K562 (cell line): Measurements from ENCODE around the gene KLHL35. TPM values are rescaled to one million over a fixed set of nuclear protein-coding genes. Genes with fewer than 3 reads are reported as not detected.

Experiments used
- ATF1 ChIP-seq, 2 experiments: fragments of 450-650 bp in 1 of 2; IDR thresholded peaks; 2 replicates each; pipeline ENCODE4 v1.6.1; 2016; ENCODE audit warnings: missing compliant biosample characterization in 1 of 2, missing genetic modification characterization in 1 of 2
- CUX1 ChIP-seq: fragments of 200-800 bp; sonication (Bioruptor generic); IDR thresholded peaks from 2 replicates; pipeline ENCODE4 v1.6.1; 2016; ENCODE audit warnings: missing genetic modification characterization, missing compliant biosample characterization
- FOXA1 ChIP-seq: fragments of 450-650 bp; IDR thresholded peaks from 2 replicates; pipeline ENCODE4 v1.6.1; 2016; ENCODE audit warnings: mild to moderate bottlenecking, borderline replicate concordance
- FOXM1 ChIP-seq, 2 experiments: fragments of 450-650 bp in 1 of 2; sonication (generic) in 1 of 2; formaldehyde crosslinking in 1 of 2; IDR thresholded peaks; 2 replicates each; pipeline versions ENCODE4 v1.6.1 to v1.9.0; 2017 to 2022; ENCODE audit warnings: low read depth in 2 of 2, mild to moderate bottlenecking in 2 of 2, missing genetic modification reagents in 1 of 2, moderate library complexity in 1 of 2
- KAT2B ChIP-seq: IDR thresholded peaks from one replicate; pipeline ENCODE4 v1.6.1; 2012; ENCODE audit warnings: low read depth, mild to moderate bottlenecking, control low read depth, inconsistent platforms, low read length, moderate library complexity
- LCOR ChIP-seq: sonication (generic); formaldehyde crosslinking; IDR thresholded peaks from 2 replicates; pipeline ENCODE4 v1.8.0; 2022; ENCODE audit warnings: mild to moderate bottlenecking, missing genetic modification reagents
- NR4A1 ChIP-seq, 2 experiments: fragments of 250-450 bp in 1 of 2; fragments of 450-650 bp in 1 of 2; sonication (Bioruptor Pico) in 1 of 2; IDR thresholded peaks; 2 replicates each; pipeline versions ENCODE4 v1.4.0 to v1.6.1; 2016 to 2020; ENCODE audit warnings: mild to moderate bottlenecking in 2 of 2, missing compliant biosample characterization in 1 of 2, missing genetic modification characterization in 1 of 2, moderate library complexity in 1 of 2
- PHTF2 ChIP-seq: fragments of 250-450 bp; sonication (Bioruptor Pico); IDR thresholded peaks from 2 replicates; pipeline ENCODE4 v1.5.0; 2021; ENCODE audit warnings: mild to moderate bottlenecking
- PPARD ChIP-seq: fragments of 250-450 bp; sonication (Bioruptor Pico); IDR thresholded peaks from 2 replicates; pipeline ENCODE4 v1.8.0; 2022; ENCODE audit warnings: inconsistent platforms, mild to moderate bottlenecking, moderate library complexity
- RCOR1 ChIP-seq, 2 experiments: IDR thresholded peaks; 2 replicates each; pipeline ENCODE4 v1.6.1; 2012; ENCODE audit warnings: low read depth in 2 of 2, low read length in 2 of 2, borderline replicate concordance in 1 of 2, improper control_type of control experiment in 1 of 2
- SMARCC2 ChIP-seq: fragments of 450-650 bp; IDR thresholded peaks from 2 replicates; pipeline ENCODE4 v1.6.1; 2017; ENCODE audit warnings: antibody characterized with exemption, moderate library complexity, mild to moderate bottlenecking, low read depth
- SRF ChIP-seq, 2 experiments: fragments of 250-450, 450-650 bp in 1 of 2; sonication (Bioruptor Pico) in 1 of 2; sonication (generic) in 1 of 2; formaldehyde crosslinking; IDR thresholded peaks; 2 replicates each; pipeline versions ENCODE4 v1.5.0 to v1.5.1; 2020 to 2022; ENCODE audit warnings: mild to moderate bottlenecking in 1 of 2, missing genetic modification reagents in 1 of 2
- SRSF9 ChIP-seq: fragments of 200-400 bp; formaldehyde crosslinking; IDR thresholded peaks from 2 replicates; pipeline ENCODE4 v1.6.1; 2017; ENCODE audit warnings: low read depth, low read length, borderline replicate concordance
- ZNF146 ChIP-seq: IDR thresholded peaks from one replicate; pipeline ENCODE4 v1.6.1; 2018; ENCODE audit warnings: missing compliant biosample characterization; ENCODE audit not compliant: unreplicated experiment
- polyA plus RNA-seq, 8 experiments: library from polyadenylated mRNA; depleted of rRNA in 4 of 8; stranded (reverse) in 5 of 8; unstranded in 3 of 8; fragments of >200 nt; fragmentation: Nextera tagmentation in 2 of 8; fragmentation: Illumina TruSeq in 1 of 8; extraction: Ambion mirVana in 2 of 8; extraction: Trizol in 1 of 8; gene quantifications; 2 replicates each; pipeline versions ENCODE4 v1.2.1 to v1.2.3, GENCODE V29; 2011 to 2014; ENCODE audit warnings: inconsistent platforms in 1 of 8, missing spikeins in 1 of 8
- total RNA-seq, 7 experiments: library from RNA; depleted of rRNA in 6 of 7; stranded (reverse); fragments of >200 nt in 6 of 7; fragmentation: Illumina TruSeq in 2 of 7; extraction: Trizol in 2 of 7; gene quantifications; 2 replicates each; pipeline versions ENCODE4 v1.2.1 to v1.2.3, GENCODE V29; 2011 to 2021; ENCODE audit warnings: low replicate concordance in 1 of 7
- TF ChIP-seq, protein P1 (sequence below): sonication (generic); formaldehyde crosslinking; IDR thresholded peaks from 2 replicates; pipeline ENCODE4 v1.8.0; 2023; ENCODE audit warnings: missing genetic modification reagents, mild to moderate bottlenecking, borderline replicate concordance

The KLHL35 gene
- total and polyA plus RNA-seq, 9 of the 15 experiments (the other 6 are each of a cell fraction or from before 2014, with no cell fraction given) = not detected

GRCh38 chr11:75480185-75481175 lies 47.5 kb upstream of the KLHL35 start (continued):
- TF ChIP-seq, protein P1, sequence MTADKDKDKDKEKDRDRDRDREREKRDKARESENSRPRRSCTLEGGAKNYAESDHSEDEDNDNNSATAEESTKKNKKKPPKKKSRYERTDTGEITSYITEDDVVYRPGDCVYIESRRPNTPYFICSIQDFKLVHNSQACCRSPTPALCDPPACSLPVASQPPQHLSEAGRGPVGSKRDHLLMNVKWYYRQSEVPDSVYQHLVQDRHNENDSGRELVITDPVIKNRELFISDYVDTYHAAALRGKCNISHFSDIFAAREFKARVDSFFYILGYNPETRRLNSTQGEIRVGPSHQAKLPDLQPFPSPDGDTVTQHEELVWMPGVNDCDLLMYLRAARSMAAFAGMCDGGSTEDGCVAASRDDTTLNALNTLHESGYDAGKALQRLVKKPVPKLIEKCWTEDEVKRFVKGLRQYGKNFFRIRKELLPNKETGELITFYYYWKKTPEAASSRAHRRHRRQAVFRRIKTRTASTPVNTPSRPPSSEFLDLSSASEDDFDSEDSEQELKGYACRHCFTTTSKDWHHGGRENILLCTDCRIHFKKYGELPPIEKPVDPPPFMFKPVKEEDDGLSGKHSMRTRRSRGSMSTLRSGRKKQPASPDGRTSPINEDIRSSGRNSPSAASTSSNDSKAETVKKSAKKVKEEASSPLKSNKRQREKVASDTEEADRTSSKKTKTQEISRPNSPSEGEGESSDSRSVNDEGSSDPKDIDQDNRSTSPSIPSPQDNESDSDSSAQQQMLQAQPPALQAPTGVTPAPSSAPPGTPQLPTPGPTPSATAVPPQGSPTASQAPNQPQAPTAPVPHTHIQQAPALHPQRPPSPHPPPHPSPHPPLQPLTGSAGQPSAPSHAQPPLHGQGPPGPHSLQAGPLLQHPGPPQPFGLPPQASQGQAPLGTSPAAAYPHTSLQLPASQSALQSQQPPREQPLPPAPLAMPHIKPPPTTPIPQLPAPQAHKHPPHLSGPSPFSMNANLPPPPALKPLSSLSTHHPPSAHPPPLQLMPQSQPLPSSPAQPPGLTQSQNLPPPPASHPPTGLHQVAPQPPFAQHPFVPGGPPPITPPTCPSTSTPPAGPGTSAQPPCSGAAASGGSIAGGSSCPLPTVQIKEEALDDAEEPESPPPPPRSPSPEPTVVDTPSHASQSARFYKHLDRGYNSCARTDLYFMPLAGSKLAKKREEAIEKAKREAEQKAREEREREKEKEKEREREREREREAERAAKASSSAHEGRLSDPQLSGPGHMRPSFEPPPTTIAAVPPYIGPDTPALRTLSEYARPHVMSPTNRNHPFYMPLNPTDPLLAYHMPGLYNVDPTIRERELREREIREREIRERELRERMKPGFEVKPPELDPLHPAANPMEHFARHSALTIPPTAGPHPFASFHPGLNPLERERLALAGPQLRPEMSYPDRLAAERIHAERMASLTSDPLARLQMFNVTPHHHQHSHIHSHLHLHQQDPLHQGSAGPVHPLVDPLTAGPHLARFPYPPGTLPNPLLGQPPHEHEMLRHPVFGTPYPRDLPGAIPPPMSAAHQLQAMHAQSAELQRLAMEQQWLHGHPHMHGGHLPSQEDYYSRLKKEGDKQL (CRISPR knock-in tag) = no peak
- TF ChIP-seq RCOR1 (IDR thresholded peaks at IDR 0.05; ENCODE audit: borderline replicate concordance in 1 of 2, low read depth in 2 of 2, low read length in 2 of 2) (peak; percentile 64 to 68; a peak in 2 of 4 replicates), ATF1 (CRISPR knock-in tag; IDR thresholded peaks at IDR 0.05) (no peak), ATF1 (tag; IDR thresholded peaks at IDR 0.05) (peak; percentile 79), LCOR (CRISPR knock-in tag) (no peak), SMARCC2 (peak; percentile 81), PPARD (no peak), KAT2B (no peak), SRSF9 (no peak), FOXA1 (no peak), FOXM1 (IDR thresholded peaks at IDR 0.05; ENCODE audit: low read depth) (peak; percentile 63), FOXM1 (CRISPR knock-in tag; IDR thresholded peaks at IDR 0.05; ENCODE audit: low read depth) (no peak), CUX1 (CRISPR knock-in tag) (no peak), NR4A1 (CRISPR knock-in tag; IDR thresholded peaks at IDR 0.05) (no peak), NR4A1 (tag; IDR thresholded peaks at IDR 0.05) (peak; percentile 81), ZNF146 (CRISPR knock-in tag) (no peak), SRF (CRISPR knock-in tag; IDR thresholded peaks at IDR 0.05) (no peak; a peak in 1 of 4 replicates), PHTF2 (no peak)
